HEK293T (cell line): Measurements from ENCODE around the gene MX2.

Experiments
- CTCF ChIA-PET: fragments of 350-600 bp; formaldehyde crosslinking; extraction: SDS; loops from one replicate; lab custom pipeline; 2021; ENCODE audit warnings: antibody characterized with exemption, inconsistent platforms; lab: Yijun Ruan, JAX
- POLR2A ChIA-PET: fragments of 350-600 bp; formaldehyde crosslinking; extraction: SDS; loops from one replicate; lab custom pipeline; 2020; ENCODE audit warnings: antibody characterized with exemption, inconsistent platforms; lab: Yijun Ruan, JAX
- DNase-seq: peaks from one replicate; pipeline ENCODE4 v3.0.0; 2012; ENCODE audit warnings: mixed read lengths; ENCODE audit errors: extremely low spot score
- ARNT ChIP-seq: fragments of 450-650 bp; IDR thresholded peaks from 2 replicates; pipeline ENCODE4 v1.6.1; 2017; ENCODE audit warnings: mild to moderate bottlenecking
- BHLHE40 ChIP-seq: fragments of 450-650 bp; IDR thresholded peaks from 2 replicates; pipeline ENCODE4 v1.6.1; 2016; ENCODE audit warnings: mild to moderate bottlenecking, moderate library complexity, borderline replicate concordance
- CTBP1 ChIP-seq: fragments of 450-650 bp; IDR thresholded peaks from 2 replicates; pipeline ENCODE4 v1.6.1; 2016; ENCODE audit warnings: borderline replicate concordance
- ELF4 ChIP-seq: fragments of 450-650 bp; IDR thresholded peaks from 2 replicates; pipeline ENCODE4 v1.6.1; 2017; ENCODE audit warnings: antibody characterized with exemption
- FOXA1 ChIP-seq: fragments of 450-650 bp; IDR thresholded peaks from 2 replicates; pipeline ENCODE4 v1.6.1; 2016; ENCODE audit warnings: mild to moderate bottlenecking
- FOXK2 ChIP-seq: fragments of 450-650 bp; IDR thresholded peaks from 2 replicates; pipeline ENCODE4 v1.6.1; 2016; ENCODE audit warnings: mild to moderate bottlenecking
- FOXM1 ChIP-seq: fragments of 450-650 bp; IDR thresholded peaks from 2 replicates; pipeline ENCODE4 v1.6.1; 2017; ENCODE audit warnings: mild to moderate bottlenecking, borderline replicate concordance
- HDGF ChIP-seq: fragments of 450-650 bp; IDR thresholded peaks from 2 replicates; pipeline ENCODE4 v1.6.1; 2017; ENCODE audit warnings: antibody characterized with exemption, borderline replicate concordance
- L3MBTL2 ChIP-seq: fragments of 450-650 bp; conservative IDR thresholded peaks from 2 replicates; pipeline ENCODE4 v1.6.1; 2016; ENCODE audit warnings: mild to moderate bottlenecking
- LEF1 ChIP-seq: fragments of 450-650 bp; IDR thresholded peaks from 2 replicates; pipeline ENCODE4 v1.6.1; 2017; ENCODE audit warnings: mild to moderate bottlenecking, borderline replicate concordance
- NFRKB ChIP-seq: fragments of 450-650 bp; IDR thresholded peaks from 2 replicates; pipeline ENCODE4 v1.6.1; 2016; ENCODE audit warnings: mild to moderate bottlenecking, moderate library complexity
- SP1 ChIP-seq: fragments of 450-650 bp; IDR thresholded peaks from 2 replicates; pipeline ENCODE4 v1.6.1; 2017
- SUZ12 ChIP-seq: fragments of 450-650 bp; IDR thresholded peaks from 2 replicates; pipeline ENCODE4 v1.6.1; 2016; ENCODE audit warnings: mild to moderate bottlenecking
- TARDBP ChIP-seq: fragments of 450-650 bp; IDR thresholded peaks from 2 replicates; pipeline ENCODE4 v1.6.1; 2016
- ZNF384 ChIP-seq: fragments of 450-650 bp; IDR thresholded peaks from 2 replicates; pipeline ENCODE4 v1.6.1; 2016
- TF ChIP-seq, protein P1 (sequence below): fragments of 450-650 bp; IDR thresholded peaks from 2 replicates; pipeline ENCODE4 v1.6.1; 2016

MX2 gene

DNA sequence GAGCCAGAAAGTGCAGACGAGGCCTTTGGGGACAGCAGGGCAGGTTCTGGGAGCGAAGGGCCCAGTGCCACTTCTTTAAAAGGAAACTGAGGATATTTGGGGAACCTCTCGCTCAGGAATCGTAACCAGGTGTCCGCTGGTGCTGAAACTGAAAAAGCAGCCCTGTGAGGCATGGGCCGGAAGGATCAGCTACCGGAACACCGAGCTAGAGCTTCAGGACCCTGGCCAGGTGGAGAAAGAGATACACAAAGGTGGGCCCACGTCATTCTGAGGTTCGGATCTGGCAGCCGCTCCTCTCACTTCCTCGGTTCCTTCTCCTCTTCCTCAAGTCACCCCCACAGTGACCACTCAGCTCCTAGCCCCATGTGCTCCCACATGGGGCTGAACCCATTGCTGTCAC is 18.1 kb downstream of the MX2 start:
- TF ChIP-seq BHLHE40 (no peak), CTBP1 (no peak), NFRKB (no peak), ARNT (no peak), HDGF (no peak), FOXM1 (no peak), LEF1 (no peak), SUZ12 (no peak), L3MBTL2 (no peak), FOXA1 (no peak), TARDBP (no peak), ZNF384 (no peak), FOXK2 (no peak), ELF4 (no peak), SP1 (no peak)
- TF ChIP-seq, protein P1, sequence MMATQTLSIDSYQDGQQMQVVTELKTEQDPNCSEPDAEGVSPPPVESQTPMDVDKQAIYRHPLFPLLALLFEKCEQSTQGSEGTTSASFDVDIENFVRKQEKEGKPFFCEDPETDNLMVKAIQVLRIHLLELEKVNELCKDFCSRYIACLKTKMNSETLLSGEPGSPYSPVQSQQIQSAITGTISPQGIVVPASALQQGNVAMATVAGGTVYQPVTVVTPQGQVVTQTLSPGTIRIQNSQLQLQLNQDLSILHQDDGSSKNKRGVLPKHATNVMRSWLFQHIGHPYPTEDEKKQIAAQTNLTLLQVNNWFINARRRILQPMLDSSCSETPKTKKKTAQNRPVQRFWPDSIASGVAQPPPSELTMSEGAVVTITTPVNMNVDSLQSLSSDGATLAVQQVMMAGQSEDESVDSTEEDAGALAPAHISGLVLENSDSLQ: no peak
- CTCF ChIA-PET: interaction anchor here (0.6 kb wide), 1 partner anchor 116 kb away, joined by 6 read pairs; no protein-coding TSS in a partner anchor
- POLR2A ChIA-PET: no interaction called here
- DNase-seq: no peak

DNA sequence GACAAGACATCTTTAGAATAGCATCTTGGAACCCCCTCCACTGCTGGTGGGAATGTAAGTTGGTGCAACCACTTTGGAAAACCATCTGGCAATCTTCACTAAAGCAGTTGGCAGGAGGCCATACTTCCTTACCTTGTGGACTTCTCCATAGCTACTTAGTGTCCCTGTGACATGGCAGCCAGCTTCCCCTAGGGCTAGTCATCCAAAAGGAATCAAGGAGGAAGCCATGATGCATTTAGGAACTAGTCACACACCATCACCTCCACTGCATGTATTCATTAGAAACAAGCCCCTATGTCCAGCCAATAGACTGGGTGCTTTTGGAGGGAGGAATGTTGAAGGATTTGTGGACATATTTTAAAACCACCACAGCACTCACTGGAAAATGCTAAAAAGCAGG is 19.9 kb downstream of the MX2 start:
- TF ChIP-seq SUZ12: no peak
- TF ChIP-seq LEF1: no peak
- no peak for TF ChIP-seq ELF4
- TF ChIP-seq L3MBTL2: no peak
- ChIA-PET CTCF (no interaction called here), POLR2A (no interaction called here)
- no peak for DNase-seq

DNA sequence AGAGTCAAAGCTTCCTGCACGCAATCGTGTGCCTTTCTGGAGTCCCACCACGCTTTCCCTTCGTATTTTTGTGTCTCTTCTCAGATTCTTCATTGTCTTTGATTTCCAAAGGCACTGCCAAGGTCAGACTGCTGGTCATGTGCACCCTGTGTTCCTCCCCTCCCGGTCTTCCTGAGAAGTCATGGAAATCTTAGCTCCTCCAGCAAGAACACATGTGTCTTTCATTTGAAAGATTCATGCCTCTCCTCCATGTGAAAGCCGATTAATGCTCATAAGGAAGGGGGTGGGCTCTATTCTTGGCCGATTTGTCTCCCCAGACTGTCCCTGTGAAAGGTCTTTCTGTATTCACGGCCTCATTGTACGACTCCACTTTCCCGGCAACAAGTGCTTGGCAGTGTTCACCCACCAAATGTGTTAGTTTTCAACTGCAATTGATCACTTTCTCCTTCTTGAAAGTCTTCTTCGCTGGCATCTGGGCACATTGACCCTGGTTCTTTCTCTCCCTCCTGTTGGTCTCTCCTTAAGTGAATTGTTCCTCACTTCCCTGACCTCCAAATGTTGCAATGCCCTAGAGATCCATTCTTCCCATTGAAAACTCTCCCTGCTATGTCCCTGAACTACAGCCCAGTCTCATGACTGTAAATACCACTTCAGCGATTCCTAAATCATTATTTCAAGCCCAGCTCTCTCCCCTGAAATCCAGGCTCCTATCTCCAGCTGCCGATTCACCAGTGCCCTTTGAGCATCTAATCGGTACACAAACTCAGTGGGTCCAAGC is 25.4 kb downstream of the MX2 start:
- no peak for DNase-seq
- ChIA-PET POLR2A (no interaction called here), CTCF (no interaction called here)
- TF ChIP-seq SP1: no peak
- TF ChIP-seq FOXM1: no peak
- TF ChIP-seq L3MBTL2: no peak

DNA sequence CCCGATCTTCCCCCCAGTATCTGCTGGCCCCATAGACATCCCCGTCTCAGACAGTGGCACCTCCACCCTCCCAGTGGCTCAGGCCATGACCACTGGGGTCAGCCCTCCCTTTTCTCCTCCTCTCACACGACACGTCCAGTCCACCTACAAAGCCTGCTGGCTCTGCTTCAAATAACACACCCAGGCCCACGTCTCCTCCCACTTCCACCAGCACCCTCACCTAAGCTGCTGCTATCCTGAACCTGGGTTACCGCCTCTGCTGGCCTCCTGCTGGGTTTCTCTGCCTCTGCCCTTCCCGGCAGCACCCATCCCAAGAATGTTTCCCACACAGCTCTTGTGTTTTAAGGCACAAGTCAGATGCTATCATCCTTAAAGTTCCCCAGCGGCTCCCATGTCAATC is 26.0 kb downstream of the MX2 start:
- POLR2A ChIA-PET: no interaction called here
- CTCF ChIA-PET: no interaction called here
- TF ChIP-seq L3MBTL2 (no peak), FOXM1 (no peak), LEF1 (no peak), ELF4 (no peak), NFRKB (no peak), FOXA1 (no peak), BHLHE40 (no peak), CTBP1 (no peak), ARNT (no peak), HDGF (no peak), SUZ12 (no peak), FOXK2 (no peak), ZNF384 (no peak), TARDBP (no peak), SP1 (no peak)
- TF ChIP-seq, protein P1: no peak
- DNase-seq: no peak

DNA sequence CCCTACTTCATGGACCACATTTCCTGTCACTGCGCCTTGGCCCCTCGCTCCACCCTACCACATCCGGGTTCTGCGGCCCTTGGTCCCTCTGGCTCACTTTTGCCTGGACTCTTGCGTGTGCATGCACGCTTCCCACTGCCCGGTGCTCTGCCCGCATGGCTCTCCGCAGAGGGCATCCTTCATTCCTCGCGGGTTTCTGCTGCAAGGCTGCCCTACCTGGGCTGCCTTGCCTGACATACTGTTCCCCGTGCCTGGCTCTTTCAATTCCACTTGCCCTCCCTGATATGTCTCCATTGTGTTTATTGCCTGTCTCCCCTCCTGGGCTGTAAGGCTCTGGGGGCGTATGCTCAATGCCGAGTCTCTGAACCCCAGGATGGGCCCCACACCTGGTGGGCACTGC is 26.4 kb downstream of the MX2 start:
- POLR2A ChIA-PET: no interaction called here
- no peak for DNase-seq
- CTCF ChIA-PET: no interaction called here
- no peak for TF ChIP-seq FOXK2
- TF ChIP-seq SP1: no peak
- TF ChIP-seq TARDBP: no peak
- no peak for TF ChIP-seq ELF4
- no peak for TF ChIP-seq FOXM1
- TF ChIP-seq ARNT: no peak
- TF ChIP-seq SUZ12: no peak
- no peak for TF ChIP-seq BHLHE40
- no peak for TF ChIP-seq HDGF
- TF ChIP-seq NFRKB: no peak
- no peak for TF ChIP-seq CTBP1
- no peak for TF ChIP-seq FOXA1
- TF ChIP-seq LEF1: no peak
- TF ChIP-seq, protein P1: no peak
- no peak for TF ChIP-seq ZNF384
- no peak for TF ChIP-seq L3MBTL2

DNA sequence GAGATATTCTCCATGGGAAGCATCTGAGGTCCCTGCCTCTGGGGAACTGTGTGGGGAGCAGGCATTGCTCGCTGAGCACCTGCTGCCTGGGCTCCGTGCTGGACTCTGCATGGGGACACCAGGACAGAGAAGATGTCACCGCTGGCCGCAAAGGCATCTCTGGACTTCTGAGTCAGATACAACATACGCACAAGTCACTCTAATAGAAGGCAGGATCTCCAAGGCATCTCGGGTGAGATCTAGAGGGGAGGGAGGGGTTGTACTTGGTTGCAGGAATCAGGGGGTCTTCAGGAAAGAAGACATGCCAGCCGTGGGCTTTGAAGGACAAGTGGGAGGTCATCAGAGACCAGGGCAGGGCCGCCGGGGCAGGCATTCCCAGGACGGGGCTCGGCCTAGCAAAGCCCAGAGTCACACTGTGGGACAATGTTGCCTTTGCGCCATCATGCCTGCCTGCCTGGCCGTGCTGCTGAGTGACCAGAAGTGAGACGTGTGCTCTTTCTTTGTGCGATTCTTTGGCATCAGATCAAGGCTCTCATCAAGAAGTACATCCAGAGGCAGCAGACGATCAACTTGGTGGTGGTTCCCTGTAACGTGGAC is 28.3 kb downstream of the MX2 start:
- CTCF ChIA-PET: no interaction called here
- POLR2A ChIA-PET: no interaction called here
- TF ChIP-seq LEF1 (no peak), BHLHE40 (no peak), FOXK2 (no peak), FOXA1 (no peak), ELF4 (no peak), ARNT (no peak), CTBP1 (no peak), L3MBTL2 (no peak)
- TF ChIP-seq, protein P1: no peak

More for the DNA sequence above, 28.3 kb downstream of the MX2 start:
- DNase-seq: no peak
